Astrocyte (in vitro differentiated cells and primary cell): Measurements from ENCODE around the gene RNASE11. TPM values are rescaled to one million over a fixed set of nuclear protein-coding genes. Genes with fewer than 3 reads are reported as not detected.

ENCODE experiments used
- DNase-seq: peaks from one replicate; pipeline ENCODE4 v3.0.0-alpha.2; 2010; ENCODE audit warnings: low read depth
- FAIRE-seq: peaks from 2 replicates; lab custom pipeline; 2011; peaks lifted over from hg19 to GRCh38; lab: Jason Lieb, UNC
- H2AFZ ChIP-seq: 2 replicates; pipeline ENCODE4 v1.6.0; 2012; ENCODE audit warnings: low read depth, low read length, inconsistent platforms
- H3K27ac ChIP-seq: 2 replicates; pipeline ENCODE4 v1.5.1; 2011; ENCODE audit warnings: low read depth, low read length, inconsistent platforms
- H3K27me3 ChIP-seq: 2 replicates; pipeline ENCODE4 v1.6.0; 2011; ENCODE audit warnings: low read length, inconsistent platforms; ENCODE audit not compliant: insufficient read depth
- H3K36me3 ChIP-seq: 2 replicates; pipeline ENCODE4 v1.5.1; 2011; ENCODE audit warnings: low read length, inconsistent platforms; ENCODE audit not compliant: insufficient read depth
- H3K4me1 ChIP-seq: 2 replicates; pipeline ENCODE4 v1.5.1; 2011; ENCODE audit warnings: low read length, inconsistent platforms; ENCODE audit not compliant: insufficient read depth
- H3K4me2 ChIP-seq: 2 replicates; pipeline ENCODE4 v1.6.0; 2012; ENCODE audit warnings: low read length, inconsistent platforms
- H3K4me3 ChIP-seq: 2 replicates; pipeline ENCODE4 v1.5.1; 2011; ENCODE audit warnings: low read depth, mild to moderate bottlenecking, low read length, inconsistent platforms; ENCODE audit not compliant: insufficient read depth
- H3K79me2 ChIP-seq: 2 replicates; pipeline ENCODE4 v1.6.0; 2012; ENCODE audit warnings: mild to moderate bottlenecking, low read length, inconsistent platforms; ENCODE audit not compliant: insufficient read depth
- H3K9ac ChIP-seq: 2 replicates; pipeline ENCODE4 v1.6.0; 2012; ENCODE audit warnings: mild to moderate bottlenecking, low read length, inconsistent platforms
- H3K9me3 ChIP-seq: 2 replicates; pipeline ENCODE4 v1.5.1; 2012; ENCODE audit warnings: low read depth, mild to moderate bottlenecking, low read length, inconsistent platforms; ENCODE audit not compliant: insufficient read depth
- H4K20me1 ChIP-seq: 2 replicates; pipeline ENCODE4 v1.6.0; 2012; ENCODE audit warnings: low read length, inconsistent platforms; ENCODE audit not compliant: insufficient read depth
- H3K27ac Mint-ChIP-seq: one replicate; pipeline ENCODE4 v1.8.0; 2021; ENCODE audit warnings: mild to moderate bottlenecking, mixed read lengths; ENCODE audit not compliant: unreplicated experiment
- H3K27me3 Mint-ChIP-seq: one replicate; pipeline ENCODE4 v1.8.0; 2021; ENCODE audit warnings: low read depth, mixed read lengths; ENCODE audit not compliant: unreplicated experiment
- H3K36me3 Mint-ChIP-seq: one replicate; pipeline ENCODE4 v1.8.0; 2021; ENCODE audit warnings: low read depth, mixed read lengths; ENCODE audit not compliant: unreplicated experiment
- H3K4me1 Mint-ChIP-seq: one replicate; pipeline ENCODE4 v1.8.0; 2021; ENCODE audit warnings: low read depth, mixed read lengths; ENCODE audit not compliant: unreplicated experiment
- H3K4me3 Mint-ChIP-seq: one replicate; pipeline ENCODE4 v1.8.0; 2021; ENCODE audit warnings: mild to moderate bottlenecking, moderate library complexity, mixed read lengths; ENCODE audit not compliant: unreplicated experiment
- H3K9me3 Mint-ChIP-seq: one replicate; pipeline ENCODE4 v1.8.0; 2021; ENCODE audit warnings: mild to moderate bottlenecking, mixed read lengths; ENCODE audit not compliant: unreplicated experiment
- CTCF ChIP-seq: IDR thresholded peaks from 2 replicates; pipeline ENCODE4 v1.5.1; 2011; ENCODE audit warnings: low read depth, mild to moderate bottlenecking, inconsistent platforms, low read length, moderate library complexity; ENCODE audit not compliant: insufficient read depth
- EZH2 ChIP-seq: IDR thresholded peaks from 2 replicates; pipeline ENCODE4 v1.6.1; 2012; ENCODE audit warnings: mild to moderate bottlenecking, low read length, inconsistent platforms; ENCODE audit not compliant: insufficient read depth
- total RNA-seq: library from RNA; stranded (reverse); gene quantifications from 2 replicates; pipeline ENCODE4 v1.2.1, GENCODE V29; 2021

RNASE11 gene
- total RNA-seq, 1 donor from 2014 or later = not detected

- Histone ChIP-seq H3K27me3 (no peaks in the 10 kb centered on the region), H3K9me3 (no peaks in the 10 kb centered on the region), H3K4me1 (no peaks in the 10 kb centered on the region), H3K9ac (no peak overlapping the region), H3K79me2 (no peaks in the 10 kb centered on the region), H3K4me3 (no peak overlapping the region), H3K27ac (no peak overlapping the region), H4K20me1 (no peaks in the 10 kb centered on the region), H3K36me3 (no peaks in the 10 kb centered on the region), H3K4me2 (no peak overlapping the region), H2AFZ (no peak overlapping the region)
- no peaks in the 10 kb centered on the region for H3K36me3 Mint-ChIP-seq
- no peak overlapping the region for H3K27ac Mint-ChIP-seq
- TF ChIP-seq EZH2 = no peak
- TF ChIP-seq CTCF = no peak
- no peak overlapping the region for H3K4me3 Mint-ChIP-seq
- H3K27me3 Mint-ChIP-seq = peaks cover 4% of the 10 kb centered on the region
- no peaks in the 10 kb centered on the region for H3K4me1 Mint-ChIP-seq
- no peak for FAIRE-seq
- H3K9me3 Mint-ChIP-seq = no peaks in the 10 kb centered on the region
- no peak for DNase-seq
Observed at GRCh38 chr14:20580242-20580641, 7.6 kb downstream of the RNASE11 start.

GRCh38 chr14:20578784-20579502 lies 8.9 kb downstream of the RNASE11 start:
- DNase-seq = no peak

More at GRCh38 chr14:20578784-20579502, 8.9 kb downstream of the RNASE11 start:
- H3K4me3 Mint-ChIP-seq = no peak overlapping the region
- H3K27ac Mint-ChIP-seq = no peak overlapping the region
- no peaks in the 10 kb centered on the region for H3K36me3 ChIP-seq
- no peaks in the 10 kb centered on the region for H3K27me3 ChIP-seq
- no peaks in the 10 kb centered on the region for H3K36me3 Mint-ChIP-seq
- TF ChIP-seq EZH2 (no peak), CTCF (no peak)
- H3K4me1 Mint-ChIP-seq = no peaks in the 10 kb centered on the region
- H3K79me2 ChIP-seq = no peaks in the 10 kb centered on the region
- H2AFZ ChIP-seq = no peak overlapping the region
- no peak overlapping the region for H3K27ac ChIP-seq
- no peak overlapping the region for H3K9ac ChIP-seq
- H3K4me1 ChIP-seq = no peaks in the 10 kb centered on the region
- no peaks in the 10 kb centered on the region for H3K9me3 ChIP-seq
- no peaks in the 10 kb centered on the region for H4K20me1 ChIP-seq
- no peak overlapping the region for H3K4me3 ChIP-seq
- no peaks in the 10 kb centered on the region for H3K9me3 Mint-ChIP-seq
- H3K27me3 Mint-ChIP-seq = peaks cover 4% of the 10 kb centered on the region
- H3K4me2 ChIP-seq = no peak overlapping the region
- no peak for FAIRE-seq
